Vagina (tissue), 2 donors: ENCODE measurements around the gene CAPZA2.

Experiments used
- CTCF ChIP-seq, 3 experiments: fragments of 450-650 bp in 2 of 3; fragments of 200-600 bp in 1 of 3; sonication (generic) in 1 of 3; IDR thresholded peaks; one replicate each; pipeline ENCODE4 v1.5.1; 2017 to 2019; ENCODE audit warnings: antibody characterized with exemption in 3 of 3, mild to moderate bottlenecking in 2 of 3, moderate library complexity in 2 of 3
- POLR2AphosphoS5 ChIP-seq, 2 donors: sonication (generic); formaldehyde crosslinking; IDR thresholded peaks; one replicate each; pipeline ENCODE4 v1.9.0; 2017; ENCODE audit warnings: antibody characterized with exemption in 2 of 2, mild to moderate bottlenecking in 2 of 2, low read depth in 1 of 2; ENCODE audit not compliant: insufficient read depth in 1 of 2

GRCh38 chr7:116851175-116851574 is 11.2 kb upstream of the CAPZA2 start:
- TF ChIP-seq CTCF (IDR thresholded peaks at IDR 0.05) (no peak), POLR2AphosphoS5 (IDR thresholded peaks at IDR 0.05; ENCODE audit: insufficient read depth in 1 of 2, low read depth in 1 of 2) (no peak)
